Measurements from ENCODE around the gene NEURL3.

GRCh38 chr2:96500385-96501066 lies 4.6 kb downstream of the NEURL3 start:
- TF ChIP-seq CTCF (IDR thresholded peaks at IDR 0.05 in 8 of 11, conservative IDR thresholded peaks at IDR 0.05 in 3 of 11), result no peak
- peak in 2 of 3 donors; percentile 59 to 63 for TF ChIP-seq POLR2AphosphoS5 (IDR thresholded peaks at IDR 0.05)
- TF ChIP-seq POLR2A (IDR thresholded peaks at IDR 0.05), result no peak
